T-helper 17 cell (primary cell): ENCODE data around the gene CD47. TPM values are rescaled to one million over a fixed set of nuclear protein-coding genes. Genes with fewer than 3 reads are reported as not detected.

Experiments used
- ATAC-seq: fragments of 150-1000 bp; cut with Tn5 transposase; 2 replicates; pipeline ENCODE4 v1.10.0; 2021; ENCODE audit warnings: mild to moderate bottlenecking, moderate library complexity
- DNase-seq, 3 donors: peaks; one replicate each; pipeline versions ENCODE4 v3.0.0 to v3.0.0-alpha.2; 2020 to 2021
- H3K9me3 ChIP-seq: one replicate; pipeline ENCODE4 v1.7.0; 2013; ENCODE audit warnings: low read length, mild to moderate bottlenecking; ENCODE audit not compliant: control insufficient read depth, poor library complexity, severe bottlenecking
- H3K27ac Mint-ChIP-seq: one replicate; pipeline ENCODE4 v1.8.0; 2022; ENCODE audit warnings: mild to moderate bottlenecking, moderate library complexity, mixed read lengths
- H3K27me3 Mint-ChIP-seq: one replicate; pipeline ENCODE4 v1.8.0; 2022; ENCODE audit warnings: mixed read lengths
- H3K36me3 Mint-ChIP-seq: one replicate; pipeline ENCODE4 v1.8.0; 2022; ENCODE audit warnings: low read depth, mixed read lengths
- H3K4me1 Mint-ChIP-seq: one replicate; pipeline ENCODE4 v1.8.0; 2022; ENCODE audit warnings: mild to moderate bottlenecking, mixed read lengths
- H3K4me3 Mint-ChIP-seq: one replicate; pipeline ENCODE4 v1.8.0; 2022; ENCODE audit warnings: mild to moderate bottlenecking, moderate library complexity, mixed read lengths
- total RNA-seq, 4 donors: library from RNA in 2 of 4; stranded (reverse) in 2 of 4; gene quantifications; one replicate each; pipeline ENCODE4 v1.2.3 and lab custom pipeline; 2022 to 2026

Gene CD47
- total RNA-seq, 2 donors from 2014 or later, result 150 to 170 TPM

DNA sequence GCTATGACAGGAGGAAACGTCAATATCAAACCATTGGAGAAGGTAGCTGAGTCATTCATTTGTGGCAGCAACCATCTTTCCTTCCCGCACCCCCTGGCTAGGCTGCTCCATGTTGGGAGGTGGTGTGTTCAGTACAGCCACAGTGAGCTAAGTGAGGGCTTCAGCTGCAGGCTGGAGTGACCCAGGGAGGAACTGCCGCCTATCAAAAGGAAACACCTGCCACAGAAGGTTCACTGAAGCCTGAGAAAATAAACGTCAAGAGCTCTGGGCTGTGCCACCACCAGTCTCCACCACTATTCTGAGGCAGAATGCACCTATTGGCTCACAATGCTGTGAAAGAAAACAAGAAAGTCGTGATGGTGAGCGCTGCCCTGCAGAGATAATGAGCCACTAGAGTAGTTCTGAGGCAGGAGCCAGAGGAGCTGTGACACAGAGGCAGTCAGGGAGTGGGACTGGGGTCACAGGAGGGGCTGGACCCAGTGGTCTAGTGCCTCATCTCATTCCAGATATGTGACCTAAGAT lies 34.8 kb upstream of the CD47 start:
- peak overlapping the region; percentile 94 for H3K27ac Mint-ChIP-seq
- DNase-seq (peak; percentile 30 to 52 (median 47)), ATAC-seq (peak; percentile 70)
- H3K36me3 Mint-ChIP-seq, result peaks cover 2% of the 10 kb centered on the region
- peak overlapping the region; percentile 94 for H3K4me3 Mint-ChIP-seq
- no peaks in the 10 kb centered on the region for H3K9me3 ChIP-seq
- peaks cover 50% of the 10 kb centered on the region for H3K4me1 Mint-ChIP-seq
- no peaks in the 10 kb centered on the region for H3K27me3 Mint-ChIP-seq

DNA sequence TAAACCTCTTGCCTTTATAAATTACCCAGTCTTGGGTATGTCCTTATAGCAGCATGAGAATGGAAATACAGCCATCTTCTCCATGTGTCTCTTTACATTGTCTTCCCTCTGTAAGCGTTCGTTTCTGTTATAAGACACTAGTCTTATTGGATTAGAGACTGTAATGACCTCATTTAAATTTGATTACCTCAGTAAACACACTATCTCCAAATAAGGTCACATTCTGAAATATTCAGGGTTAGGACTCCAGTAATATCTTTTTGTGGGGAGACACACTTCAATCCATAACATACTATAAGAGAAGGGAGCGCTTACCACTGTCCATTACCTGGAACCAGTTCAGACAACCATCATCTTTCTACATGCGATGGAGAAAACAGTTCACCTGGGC lies 34.3 kb upstream of the CD47 start:
- Mint-ChIP-seq H3K36me3 (peaks cover 2% of the 10 kb centered on the region), H3K27me3 (no peaks in the 10 kb centered on the region), H3K27ac (peak overlapping the region; percentile 94), H3K4me1 (peaks cover 50% of the 10 kb centered on the region), H3K4me3 (peak overlapping the region; percentile 94)
- ATAC-seq (peak; percentile 47), DNase-seq (no peak)
- H3K9me3 ChIP-seq, result no peaks in the 10 kb centered on the region

GRCh38 chr3:108124337-108125152 lies 33.7 kb upstream of the CD47 start:
- Mint-ChIP-seq H3K27ac (peak overlapping the region; percentile 94), H3K4me3 (peak overlapping the region; percentile 94), H3K36me3 (peaks cover 2% of the 10 kb centered on the region), H3K4me1 (peaks cover 53% of the 10 kb centered on the region), H3K27me3 (no peaks in the 10 kb centered on the region)
- H3K9me3 ChIP-seq, result no peaks in the 10 kb centered on the region
- peak in 2 of 3 donors; percentile 37 to 42 for DNase-seq
- ATAC-seq, result peak; percentile 73

GRCh38 chr3:108123326-108123725 lies 32.5 kb upstream of the CD47 start:
- Mint-ChIP-seq H3K36me3 (peaks cover 2% of the 10 kb centered on the region), H3K4me3 (no peak overlapping the region), H3K4me1 (peaks cover 51% of the 10 kb centered on the region), H3K27me3 (no peaks in the 10 kb centered on the region), H3K27ac (peak overlapping the region; percentile 94)
- H3K9me3 ChIP-seq, result no peaks in the 10 kb centered on the region
- no peak for ATAC-seq
- DNase-seq, result no peak

DNA sequence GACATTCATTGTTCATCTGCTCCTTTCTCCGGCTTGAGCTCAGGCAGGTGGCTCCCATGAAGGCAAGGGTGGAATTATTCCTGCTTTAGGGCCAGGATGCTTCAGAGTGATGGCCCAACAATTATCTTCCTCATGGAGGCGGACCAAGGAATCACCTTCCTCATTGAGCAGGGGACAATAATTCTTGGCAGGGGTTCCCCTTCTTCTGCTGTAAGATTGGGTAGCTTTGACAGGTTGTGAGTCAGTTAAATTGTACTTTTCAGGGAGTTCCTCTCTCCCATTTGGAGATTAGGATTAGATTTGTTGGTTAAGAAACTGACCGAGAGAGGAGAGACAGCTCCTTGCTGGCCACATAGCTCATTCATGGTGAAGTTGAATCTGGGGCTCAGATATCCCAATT lies 31.4 kb upstream of the CD47 start:
- Mint-ChIP-seq H3K36me3 (peaks cover under 1% of the 10 kb centered on the region), H3K4me1 (peaks cover 46% of the 10 kb centered on the region), H3K27ac (no peak overlapping the region), H3K4me3 (no peak overlapping the region), H3K27me3 (no peaks in the 10 kb centered on the region)
- ATAC-seq, result no peak
- no peak for DNase-seq
- H3K9me3 ChIP-seq, result no peaks in the 10 kb centered on the region

- Mint-ChIP-seq H3K4me1 (peaks cover 26% of the 10 kb centered on the region), H3K27ac (no peak overlapping the region), H3K4me3 (peak overlapping the region; percentile 9), H3K27me3 (no peaks in the 10 kb centered on the region), H3K36me3 (no peaks in the 10 kb centered on the region)
- ATAC-seq (no peak), DNase-seq (no peak)
- no peaks in the 10 kb centered on the region for H3K9me3 ChIP-seq
These were observed 28.7 kb upstream of the CD47 start for GRCh38 chr3:108119398-108120104.

DNA sequence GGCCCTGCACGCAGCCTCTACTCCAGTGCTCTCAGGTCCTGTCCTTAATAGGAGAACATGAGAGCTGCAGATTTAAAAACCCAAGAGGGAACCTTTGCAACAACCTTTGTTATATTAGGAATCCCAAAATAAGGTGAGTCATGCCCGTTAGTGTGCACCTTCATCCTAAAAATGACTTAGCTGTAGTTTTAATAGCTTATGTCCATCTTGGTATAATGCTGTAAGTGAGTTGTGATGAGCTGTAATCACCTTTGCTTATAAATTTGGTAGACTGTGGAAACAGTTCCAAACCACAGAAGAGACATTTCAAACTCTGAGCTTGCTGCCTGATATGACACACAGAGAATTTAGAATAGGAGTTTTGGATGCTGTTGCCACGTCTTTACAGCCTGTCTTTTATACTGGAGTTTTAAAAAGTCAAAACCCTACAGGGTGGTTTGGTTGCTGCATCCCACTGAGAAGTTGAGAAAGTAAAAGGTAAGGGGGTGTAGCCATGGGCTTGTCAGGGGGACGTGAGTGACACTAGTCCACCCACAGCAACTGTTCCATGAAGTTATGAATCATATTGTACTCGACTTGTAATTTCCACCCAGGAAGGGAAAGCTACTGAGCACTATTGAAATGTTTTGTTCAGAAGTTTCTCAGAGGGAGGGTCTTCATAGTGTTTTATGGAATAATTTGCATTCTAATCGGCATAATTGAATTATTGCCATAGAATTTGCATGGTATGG lies 27.4 kb upstream of the CD47 start:
- H3K27me3 Mint-ChIP-seq, result no peaks in the 10 kb centered on the region
- H3K4me3 Mint-ChIP-seq, result no peak overlapping the region
- ATAC-seq, result no peak
- H3K9me3 ChIP-seq, result no peaks in the 10 kb centered on the region
- DNase-seq, result no peak
- no peaks in the 10 kb centered on the region for H3K36me3 Mint-ChIP-seq
- no peak overlapping the region for H3K27ac Mint-ChIP-seq
- peaks cover 15% of the 10 kb centered on the region for H3K4me1 Mint-ChIP-seq

DNA sequence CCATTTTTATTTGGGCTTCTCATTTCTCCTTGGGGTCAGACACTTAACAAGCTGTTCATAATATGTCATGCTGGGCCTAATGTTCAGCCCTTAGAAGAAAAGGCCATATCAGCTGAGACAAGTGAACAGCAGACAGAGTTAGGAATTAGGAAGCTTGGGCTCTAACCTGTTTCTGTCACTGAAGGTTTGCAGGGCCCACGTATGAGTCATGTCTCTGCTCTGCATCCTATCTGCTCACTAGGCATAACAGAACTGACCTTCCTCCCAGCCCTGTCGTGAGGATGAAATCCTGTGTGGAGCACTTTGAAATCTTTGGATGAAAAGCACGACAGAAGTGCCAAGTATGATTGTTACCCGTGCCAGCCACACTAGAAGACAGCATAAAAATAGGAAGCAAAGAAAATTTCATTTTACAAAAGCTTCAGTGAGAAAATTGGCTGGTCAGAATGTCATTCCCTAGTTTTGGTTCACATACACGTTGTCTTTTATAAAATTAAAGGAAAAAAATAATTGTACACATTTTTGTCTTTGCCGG lies 26.5 kb upstream of the CD47 start:
- Mint-ChIP-seq H3K36me3 (no peaks in the 10 kb centered on the region), H3K27ac (no peak overlapping the region), H3K4me1 (peaks cover 10% of the 10 kb centered on the region), H3K4me3 (no peak overlapping the region), H3K27me3 (no peaks in the 10 kb centered on the region)
- H3K9me3 ChIP-seq, result no peaks in the 10 kb centered on the region
- DNase-seq (no peak), ATAC-seq (no peak)

- Mint-ChIP-seq H3K36me3 (no peaks in the 10 kb centered on the region), H3K4me1 (peaks cover 4% of the 10 kb centered on the region), H3K27ac (no peak overlapping the region), H3K27me3 (no peaks in the 10 kb centered on the region), H3K4me3 (no peak overlapping the region)
- ATAC-seq (no peak), DNase-seq (no peak)
- no peaks in the 10 kb centered on the region for H3K9me3 ChIP-seq
These were observed 23.7 kb upstream of the CD47 start for GRCh38 chr3:108114423-108115065.

- no peak overlapping the region for H3K4me3 Mint-ChIP-seq
- H3K27ac Mint-ChIP-seq, result no peak overlapping the region
- no peak for ATAC-seq
- H3K27me3 Mint-ChIP-seq, result no peaks in the 10 kb centered on the region
- H3K4me1 Mint-ChIP-seq, result peaks cover 2% of the 10 kb centered on the region
- no peak for DNase-seq
- no peaks in the 10 kb centered on the region for H3K9me3 ChIP-seq
- no peaks in the 10 kb centered on the region for H3K36me3 Mint-ChIP-seq
These were observed 23.1 kb upstream of the CD47 start for GRCh38 chr3:108113975-108114374.

GRCh38 chr3:108110934-108111333 lies 20.1 kb upstream of the CD47 start:
- ATAC-seq, result no peak
- H3K36me3 Mint-ChIP-seq, result no peaks in the 10 kb centered on the region
- H3K4me3 Mint-ChIP-seq, result no peak overlapping the region
- H3K27me3 Mint-ChIP-seq, result no peaks in the 10 kb centered on the region
- DNase-seq, result no peak
- H3K9me3 ChIP-seq, result no peaks in the 10 kb centered on the region
- H3K4me1 Mint-ChIP-seq, result peaks cover 4% of the 10 kb centered on the region
- H3K27ac Mint-ChIP-seq, result no peak overlapping the region

DNA sequence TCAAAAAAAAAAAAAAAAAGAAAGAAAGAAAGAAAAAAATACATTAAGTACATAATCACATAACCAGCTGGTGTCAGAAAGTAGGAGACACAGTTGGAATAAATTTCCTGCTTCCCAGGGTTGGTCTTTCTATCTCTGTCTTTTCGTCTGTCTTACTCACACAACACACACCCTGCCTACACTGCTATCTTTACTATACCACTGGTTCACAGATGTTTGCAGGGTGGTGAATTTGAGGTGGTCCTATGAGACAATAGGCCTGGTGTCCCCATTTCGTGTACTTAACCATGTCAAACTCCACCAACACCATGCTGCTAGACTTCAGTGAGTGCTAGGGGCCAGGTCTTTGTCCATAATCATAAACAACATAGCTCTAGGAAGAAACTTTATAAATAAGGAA lies 17.6 kb upstream of the CD47 start:
- H3K36me3 Mint-ChIP-seq, result no peaks in the 10 kb centered on the region
- no peak for ATAC-seq
- H3K27ac Mint-ChIP-seq, result no peak overlapping the region
- H3K27me3 Mint-ChIP-seq, result no peaks in the 10 kb centered on the region
- H3K9me3 ChIP-seq, result no peaks in the 10 kb centered on the region
- no peak overlapping the region for H3K4me3 Mint-ChIP-seq
- no peak for DNase-seq
- peaks cover 7% of the 10 kb centered on the region for H3K4me1 Mint-ChIP-seq
